DND-41 (cell line): ENCODE results near the gene MIOS.

Experiments used
- EZH2 ChIP-seq: IDR thresholded peaks from 3 replicates; pipeline ENCODE4 v1.6.1; 2012; ENCODE audit warnings: borderline replicate concordance, low read depth, mild to moderate bottlenecking, moderate library complexity, low read length, inconsistent platforms; ENCODE audit not compliant: severe bottlenecking
- TF ChIP-seq, protein P1 (sequence below): IDR thresholded peaks from 2 replicates; pipeline ENCODE4 v1.5.1; 2012; ENCODE audit warnings: borderline replicate concordance, low read length, moderate library complexity, mild to moderate bottlenecking; ENCODE audit not compliant: poor library complexity, severe bottlenecking; ENCODE audit errors: extremely low read depth

DNA sequence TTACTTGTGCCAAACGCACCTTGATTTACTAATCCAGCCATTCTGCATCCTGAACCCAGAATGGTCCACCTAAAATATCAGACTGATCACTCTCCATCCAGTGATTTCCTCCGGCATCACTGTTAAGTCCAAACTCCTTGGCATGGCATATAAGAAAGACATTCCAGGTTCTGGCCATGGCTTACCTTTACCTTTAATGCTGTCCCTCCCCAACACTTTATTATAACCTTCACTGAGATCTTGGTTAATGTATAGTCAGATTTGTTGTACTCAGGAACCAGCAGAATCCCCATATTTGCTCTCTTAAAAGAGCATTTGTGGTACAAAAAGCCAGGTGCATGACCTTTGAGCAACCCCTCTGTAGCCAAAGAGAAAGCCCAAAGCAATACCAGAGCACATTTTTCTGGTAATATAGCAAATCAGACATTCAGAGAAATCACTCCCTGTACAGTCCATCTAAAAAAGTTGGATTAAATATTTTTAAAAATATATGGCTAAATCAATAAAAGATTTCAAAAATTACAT lies 84.1 kb downstream of the MIOS start:
- TF ChIP-seq, protein P1, sequence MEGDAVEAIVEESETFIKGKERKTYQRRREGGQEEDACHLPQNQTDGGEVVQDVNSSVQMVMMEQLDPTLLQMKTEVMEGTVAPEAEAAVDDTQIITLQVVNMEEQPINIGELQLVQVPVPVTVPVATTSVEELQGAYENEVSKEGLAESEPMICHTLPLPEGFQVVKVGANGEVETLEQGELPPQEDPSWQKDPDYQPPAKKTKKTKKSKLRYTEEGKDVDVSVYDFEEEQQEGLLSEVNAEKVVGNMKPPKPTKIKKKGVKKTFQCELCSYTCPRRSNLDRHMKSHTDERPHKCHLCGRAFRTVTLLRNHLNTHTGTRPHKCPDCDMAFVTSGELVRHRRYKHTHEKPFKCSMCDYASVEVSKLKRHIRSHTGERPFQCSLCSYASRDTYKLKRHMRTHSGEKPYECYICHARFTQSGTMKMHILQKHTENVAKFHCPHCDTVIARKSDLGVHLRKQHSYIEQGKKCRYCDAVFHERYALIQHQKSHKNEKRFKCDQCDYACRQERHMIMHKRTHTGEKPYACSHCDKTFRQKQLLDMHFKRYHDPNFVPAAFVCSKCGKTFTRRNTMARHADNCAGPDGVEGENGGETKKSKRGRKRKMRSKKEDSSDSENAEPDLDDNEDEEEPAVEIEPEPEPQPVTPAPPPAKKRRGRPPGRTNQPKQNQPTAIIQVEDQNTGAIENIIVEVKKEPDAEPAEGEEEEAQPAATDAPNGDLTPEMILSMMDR, result no peak
- no peak for TF ChIP-seq EZH2
